CD4-positive, alpha-beta T cell treated with Interleukin-4 for 1 hour (primary cell): ENCODE measurements around the gene EXOC5.

Experiments used
- DNase-seq, 2 donors: peaks; one replicate each; pipeline ENCODE4 v3.0.0-alpha.2; 2020 to 2022

EXOC5 gene

DNA sequence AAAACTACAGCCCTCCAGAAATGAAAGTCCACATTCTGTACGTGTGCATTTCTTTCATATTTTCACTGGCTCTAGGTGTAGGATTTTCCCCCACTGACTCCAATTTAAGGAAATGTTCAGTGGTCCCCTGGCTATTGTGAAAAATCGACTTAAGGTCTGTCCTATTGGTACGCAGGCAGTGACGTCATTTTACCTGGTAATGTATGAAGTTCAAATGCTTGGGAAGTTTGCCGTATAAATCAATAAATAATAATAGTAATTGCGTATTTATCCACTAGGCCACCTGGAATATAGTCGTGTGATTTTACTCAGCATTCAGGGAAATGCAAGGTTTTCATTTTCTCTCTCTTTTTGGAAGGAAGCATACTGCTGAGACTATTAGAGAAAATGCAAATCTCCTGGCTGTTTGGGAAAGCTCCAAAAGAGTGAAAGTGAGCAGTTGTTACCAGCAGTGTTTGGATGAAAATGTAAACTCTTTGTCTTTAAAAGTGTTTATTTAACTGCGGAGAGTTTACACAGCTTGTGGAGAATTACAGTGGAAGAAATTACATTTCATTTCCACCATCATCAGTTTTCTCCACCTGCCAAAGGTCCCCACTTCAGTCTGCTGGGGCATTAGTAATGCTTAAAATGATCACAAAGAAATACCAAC is 107.0 kb downstream of the EXOC5 start:
- DNase-seq, result no peak

GRCh38 chr14:57160333-57160732 is 108.4 kb downstream of the EXOC5 start:
- DNase-seq, result no peak

DNA sequence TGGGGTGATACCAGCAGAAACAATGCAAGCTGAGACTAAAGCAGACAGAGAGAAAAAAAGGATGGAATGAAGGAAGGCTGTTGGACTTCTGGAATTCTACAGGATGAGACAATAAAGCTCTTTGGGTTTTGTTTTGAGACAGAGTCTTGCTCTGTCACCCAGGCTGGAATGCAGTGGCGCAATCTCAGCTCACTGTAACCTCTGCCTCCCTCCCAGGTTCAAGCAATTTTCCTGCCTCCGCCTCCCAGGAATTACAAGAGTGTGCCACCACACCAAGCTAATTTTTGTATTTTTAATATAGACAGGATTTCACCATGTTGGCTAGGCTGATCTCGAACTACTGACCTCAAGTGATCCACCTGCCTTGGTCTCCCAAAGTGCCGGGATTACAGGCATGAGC is 115.4 kb downstream of the EXOC5 start:
- no peak for DNase-seq
